H9 (cell line): ENCODE data around the gene ADI1. TPM values are rescaled to one million over a fixed set of nuclear protein-coding genes. Genes with fewer than 3 reads are reported as not detected.

Experiments used
- DNase-seq: peaks from one replicate; pipeline ENCODE4 v3.0.0-alpha.2; 2017
- H2AFZ ChIP-seq: one replicate; pipeline ENCODE4 v1.6.1; 2013; ENCODE audit warnings: mild to moderate bottlenecking, low read length, control low read depth, moderate library complexity
- H2AK5ac ChIP-seq: 2 replicates; pipeline ENCODE4 v1.6.1; 2013; ENCODE audit warnings: low read length, control low read depth, mixed read lengths; ENCODE audit not compliant: insufficient read length
- H2BK120ac ChIP-seq: one replicate; pipeline ENCODE4 v1.6.1; 2013; ENCODE audit warnings: low read depth, mild to moderate bottlenecking, low read length, control low read depth, inconsistent platforms; ENCODE audit not compliant: poor library complexity, severe bottlenecking
- H2BK12ac ChIP-seq: 2 replicates; pipeline ENCODE4 v1.6.1; 2013; ENCODE audit warnings: low read length, control low read depth, mixed read lengths, low read depth; ENCODE audit not compliant: insufficient read length
- H2BK15ac ChIP-seq: 2 replicates; pipeline ENCODE4 v1.6.1; 2013; ENCODE audit warnings: low read depth, low read length, control low read depth
- H2BK20ac ChIP-seq: one replicate; pipeline ENCODE4 v1.6.1; 2013; ENCODE audit warnings: low read depth, mild to moderate bottlenecking, low read length, control low read depth, inconsistent platforms; ENCODE audit not compliant: poor library complexity, severe bottlenecking
- H2BK5ac ChIP-seq: 2 replicates; pipeline ENCODE4 v1.6.1; 2013; ENCODE audit warnings: low read length, control low read depth, mixed read lengths; ENCODE audit not compliant: insufficient read length
- H3K14ac ChIP-seq: 2 replicates; pipeline ENCODE4 v1.6.1; 2013; ENCODE audit warnings: low read length, control low read depth; ENCODE audit not compliant: insufficient read depth
- H3K18ac ChIP-seq: 2 replicates; pipeline ENCODE4 v1.6.1; 2013; ENCODE audit warnings: low read depth, mild to moderate bottlenecking, mixed read lengths, low read length, control low read depth; ENCODE audit not compliant: insufficient read length
- H3K23ac ChIP-seq: 2 replicates; pipeline ENCODE4 v1.6.1; 2013; ENCODE audit warnings: low read length, control low read depth, mixed read lengths, low read depth; ENCODE audit not compliant: insufficient read length
- H3K23me2 ChIP-seq: 2 replicates; pipeline ENCODE4 v1.6.1; 2013; ENCODE audit warnings: low read depth, mild to moderate bottlenecking, mixed read lengths, low read length, control low read depth; ENCODE audit not compliant: insufficient read length, poor library complexity, severe bottlenecking
- H3K27ac ChIP-seq: 2 replicates; pipeline ENCODE4 v1.5.1; 2013; ENCODE audit warnings: low read length, control low read depth, mixed read lengths, low read depth; ENCODE audit not compliant: insufficient read length
- H3K27me3 ChIP-seq: 2 replicates; pipeline ENCODE4 v1.6.1; 2013; ENCODE audit warnings: low read length, control low read depth, inconsistent platforms; ENCODE audit not compliant: insufficient read depth
- H3K4ac ChIP-seq: 2 replicates; pipeline ENCODE4 v1.6.1; 2013; ENCODE audit warnings: low read depth, mild to moderate bottlenecking, control low read depth, inconsistent platforms, low read length, moderate library complexity
- H3K4me1 ChIP-seq: 2 replicates; pipeline ENCODE4 v1.6.1; 2013; ENCODE audit warnings: low read length, control low read depth, inconsistent platforms; ENCODE audit not compliant: insufficient read depth
- H3K4me2 ChIP-seq: 2 replicates; pipeline ENCODE4 v1.6.1; 2013; ENCODE audit warnings: low read length, control low read depth, mixed read lengths; ENCODE audit not compliant: insufficient read length, insufficient read depth
- H3K56ac ChIP-seq: 2 replicates; pipeline ENCODE4 v1.6.1; 2013; ENCODE audit warnings: low read depth, mild to moderate bottlenecking, mixed read lengths, low read length, control low read depth; ENCODE audit not compliant: insufficient read length
- H3K79me1 ChIP-seq: 2 replicates; pipeline ENCODE4 v1.6.1; 2013; ENCODE audit warnings: low read depth, mild to moderate bottlenecking, moderate library complexity, low read length, control low read depth, inconsistent platforms; ENCODE audit not compliant: insufficient read depth, poor library complexity, severe bottlenecking
- H3K79me2 ChIP-seq: 2 replicates; pipeline ENCODE4 v1.6.1; 2013; ENCODE audit warnings: low read length, control low read depth, inconsistent platforms; ENCODE audit not compliant: insufficient read depth
- H3K9ac ChIP-seq: 2 replicates; pipeline ENCODE4 v1.6.1; 2013; ENCODE audit warnings: low read length, control low read depth, mixed read lengths; ENCODE audit not compliant: insufficient read length; ENCODE audit errors: extremely low read depth
- H3K9me3 ChIP-seq: one replicate; pipeline ENCODE4 v1.6.1; 2013; ENCODE audit warnings: low read depth, low read length, inconsistent platforms; ENCODE audit not compliant: control insufficient read depth
- H3T11ph ChIP-seq: one replicate; pipeline ENCODE4 v1.6.1; 2013; ENCODE audit warnings: mild to moderate bottlenecking, low read length, control low read depth, inconsistent platforms
- H4K20me1 ChIP-seq: one replicate; pipeline ENCODE4 v1.6.1; 2013; ENCODE audit not compliant: control insufficient read depth, insufficient read length, insufficient read depth
- H4K5ac ChIP-seq: 2 replicates; pipeline ENCODE4 v1.6.1; 2013; ENCODE audit warnings: low read depth, mild to moderate bottlenecking, mixed read lengths, low read length, control low read depth; ENCODE audit not compliant: insufficient read length
- H4K8ac ChIP-seq: replicated peaks from 2 replicates; pipeline ENCODE4 v1.6.1; 2013; ENCODE audit warnings: low read length, control low read depth, mixed read lengths, low read depth; ENCODE audit not compliant: insufficient read length
- H4K91ac ChIP-seq: 2 replicates; pipeline ENCODE4 v1.6.1; 2013; ENCODE audit warnings: low read depth, mild to moderate bottlenecking, moderate library complexity, mixed read lengths, low read length, control low read depth; ENCODE audit not compliant: insufficient read length
- H3K27ac Mint-ChIP-seq, 3 experiments: 2 replicates in 2 of 3; 3 replicates in 1 of 3; pipeline ENCODE4 v1.8.0; 2020 to 2021; ENCODE audit warnings: mixed read lengths in 3 of 3, mild to moderate bottlenecking in 1 of 3, moderate library complexity in 1 of 3
- H3K27me3 Mint-ChIP-seq: 2 replicates; pipeline ENCODE4 v1.8.0; 2021; ENCODE audit warnings: low read depth, mild to moderate bottlenecking, moderate library complexity, mixed read lengths
- H3K36me3 Mint-ChIP-seq, 3 experiments: 2 replicates in 2 of 3; 3 replicates in 1 of 3; pipeline ENCODE4 v1.8.0; 2020 to 2021; ENCODE audit warnings: low read depth in 3 of 3, mixed read lengths in 3 of 3; ENCODE audit not compliant: insufficient read depth in 1 of 3
- H3K4me1 Mint-ChIP-seq, 2 experiments: 2 replicates each; pipeline ENCODE4 v1.8.0; 2020; ENCODE audit warnings: mixed read lengths in 2 of 2
- H3K4me3 Mint-ChIP-seq, 2 experiments: 2 replicates in 1 of 2; 3 replicates in 1 of 2; pipeline ENCODE4 v1.8.0; 2020 to 2021; ENCODE audit warnings: mild to moderate bottlenecking in 2 of 2, mixed read lengths in 2 of 2, moderate library complexity in 1 of 2
- H3K9me3 Mint-ChIP-seq, 2 experiments: 2 replicates in 1 of 2; 3 replicates in 1 of 2; pipeline ENCODE4 v1.8.0; 2020; ENCODE audit warnings: mild to moderate bottlenecking in 2 of 2, mixed read lengths in 2 of 2, moderate library complexity in 1 of 2
- CTCF ChIP-seq: fragments of 200-600 bp; sonication (generic); conservative IDR thresholded peaks from 3 replicates; pipeline ENCODE4 v1.8.0; 2021; ENCODE audit warnings: antibody characterized with exemption, mild to moderate bottlenecking
- WGBS: extraction: QIAGEN DNeasy Blood & Tissue Kit; methylation state at CpG from one replicate; pipeline ENCODE4 v1.1.7; 2013; ENCODE audit warnings: missing lambda C conversion rate, low lambda C conversion rate, mixed read lengths; ENCODE audit not compliant: insufficient read length; ENCODE audit errors: extremely low coverage; 5-methylcytosine and 5-hydroxymethylcytosine counted together
- total RNA-seq: library from RNA; stranded (reverse); gene quantifications from 2 replicates; pipeline ENCODE4 v1.2.1, GENCODE V29; 2021

The ADI1 gene
- total RNA-seq, 1 experiment from 2014 or later, result 23.4 TPM

DNA sequence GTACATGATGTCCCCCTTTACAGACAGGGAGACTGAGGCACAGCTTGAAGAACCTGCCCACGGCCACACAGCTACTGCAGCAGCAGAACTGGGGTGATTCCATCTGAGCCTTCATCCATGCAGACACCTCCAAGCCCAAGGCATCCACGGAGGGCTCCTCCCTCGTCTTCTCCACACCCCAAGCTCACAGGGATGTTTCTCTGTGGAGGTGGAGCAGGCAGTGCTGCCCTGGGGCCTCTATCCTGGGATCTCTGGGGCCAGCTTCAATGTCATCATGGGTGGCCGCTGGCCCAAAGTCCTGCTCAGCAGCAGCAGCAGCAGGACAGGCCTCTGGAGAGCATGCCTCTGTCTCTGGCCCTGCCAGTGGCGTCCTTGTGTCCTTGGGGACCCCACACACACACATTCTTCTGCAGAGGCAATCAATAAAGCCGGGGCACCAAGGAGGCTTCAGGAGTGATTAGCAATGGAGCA, 31.2 kb downstream of the ADI1 start:
- Mint-ChIP-seq H3K36me3 (peaks cover 15 to 23% (median 19%) of the 10 kb centered on the region in 3 experiments), H3K9me3 (peaks cover 3 to 8% of the 10 kb centered on the region in 2 experiments; a peak in 3 of 5 replicates), H3K27ac (no peak overlapping the region), H3K4me3 (no peak overlapping the region), H3K27me3 (peaks cover 1% of the 10 kb centered on the region; the same call in 1 of the 2 replicates), H3K4me1 (peaks cover 6 to 17% of the 10 kb centered on the region in 2 experiments)
- H3K9ac ChIP-seq, result no peak overlapping the region
- H3K14ac ChIP-seq, result no peak overlapping the region
- no peak overlapping the region for H3K4me2 ChIP-seq
- H2BK20ac ChIP-seq, result no peak overlapping the region
- WGBS, result no CpG with 5 or more reads among the region's 6 CpGs
- H3K56ac ChIP-seq, result no peak overlapping the region
- peak; percentile 16 for DNase-seq
- H4K91ac ChIP-seq, result no peak overlapping the region
- no peaks in the 10 kb centered on the region for H3K9me3 ChIP-seq
- H2BK120ac ChIP-seq, result no peak overlapping the region
- no peak overlapping the region for H4K5ac ChIP-seq
- no peak overlapping the region for H2AFZ ChIP-seq
- no peaks in the 10 kb centered on the region for H3K27me3 ChIP-seq
- no peak overlapping the region for H4K8ac ChIP-seq
- H2BK12ac ChIP-seq, result no peak overlapping the region
- no peak overlapping the region for H3K27ac ChIP-seq
- no peak overlapping the region for H3K23ac ChIP-seq
- no peak overlapping the region for H3K4ac ChIP-seq
- no peaks in the 10 kb centered on the region for H4K20me1 ChIP-seq
- no peak for TF ChIP-seq CTCF
- H3K4me1 ChIP-seq, result no peaks in the 10 kb centered on the region
- no peak overlapping the region for H3T11ph ChIP-seq
- H2BK5ac ChIP-seq, result no peak overlapping the region
- no peak overlapping the region for H2BK15ac ChIP-seq
- H3K23me2 ChIP-seq, result no peaks in the 10 kb centered on the region
- H2AK5ac ChIP-seq, result no peak overlapping the region
- H3K79me1 ChIP-seq, result no peaks in the 10 kb centered on the region
- H3K79me2 ChIP-seq, result no peaks in the 10 kb centered on the region
- H3K18ac ChIP-seq, result no peak overlapping the region
